GM10248 (cell line): ENCODE data around the gene MISP.

ENCODE experiments used
- CTCF ChIA-PET: fragments of 300-600 bp; sonication (Branson Sonifier 250); formaldehyde crosslinking; extraction: SDS; loops from one replicate; lab custom pipeline; 2021; ENCODE audit warnings: antibody characterized with exemption; lab: Yijun Ruan, JAX
- POLR2A ChIA-PET: fragments of 350-650 bp; sonication (Branson Sonifier 250); formaldehyde crosslinking; extraction: SDS; loops from one replicate; lab custom pipeline; 2020; ENCODE audit warnings: antibody characterized with exemption; lab: Yijun Ruan, JAX
- DNase-seq: peaks from one replicate; pipeline ENCODE4 v3.0.0; 2012; ENCODE audit errors: extremely low spot score
- TF ChIP-seq, protein P1 (sequence below): IDR thresholded peaks from 2 replicates; pipeline ENCODE4 v1.5.1; 2012; ENCODE audit warnings: mild to moderate bottlenecking, low read depth; ENCODE audit errors: extremely low read depth, missing control alignments, control extremely low read depth

The MISP gene

DNA sequence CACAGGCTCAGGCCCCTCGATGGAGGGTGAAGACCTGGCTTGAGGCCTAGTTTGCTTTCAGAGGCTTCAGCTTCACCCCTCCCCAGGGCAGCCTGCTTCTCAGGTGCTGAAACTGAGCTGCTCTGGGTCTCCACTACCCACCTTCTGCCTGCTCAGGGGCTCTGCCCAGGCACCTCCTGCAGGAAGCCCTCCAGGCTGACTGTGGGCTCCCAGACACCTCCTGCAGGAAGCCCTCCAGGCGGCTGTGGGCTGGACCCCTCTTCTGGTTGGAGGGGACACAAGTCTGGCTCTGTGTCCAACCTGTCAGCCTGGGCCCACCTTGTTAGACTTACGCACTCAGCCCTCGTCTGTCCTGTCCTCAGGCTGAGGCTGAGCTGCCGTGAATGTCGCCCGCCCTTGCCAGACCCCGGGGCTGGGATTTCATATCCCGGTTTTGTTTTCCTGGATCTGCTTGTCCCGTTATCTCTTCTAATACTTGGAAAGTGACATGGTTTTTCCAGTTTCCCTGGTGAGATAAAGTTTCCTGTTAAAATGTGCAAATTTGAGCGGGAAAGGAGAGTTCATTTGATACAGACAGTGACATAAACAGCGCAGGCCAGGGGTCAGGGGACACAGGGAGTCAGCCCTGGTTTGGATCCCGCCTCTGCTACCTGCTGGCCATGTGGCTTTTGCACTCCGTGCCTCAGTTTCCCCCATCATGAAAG, 20.8 kb upstream of the MISP start:
- TF ChIP-seq, protein P1, sequence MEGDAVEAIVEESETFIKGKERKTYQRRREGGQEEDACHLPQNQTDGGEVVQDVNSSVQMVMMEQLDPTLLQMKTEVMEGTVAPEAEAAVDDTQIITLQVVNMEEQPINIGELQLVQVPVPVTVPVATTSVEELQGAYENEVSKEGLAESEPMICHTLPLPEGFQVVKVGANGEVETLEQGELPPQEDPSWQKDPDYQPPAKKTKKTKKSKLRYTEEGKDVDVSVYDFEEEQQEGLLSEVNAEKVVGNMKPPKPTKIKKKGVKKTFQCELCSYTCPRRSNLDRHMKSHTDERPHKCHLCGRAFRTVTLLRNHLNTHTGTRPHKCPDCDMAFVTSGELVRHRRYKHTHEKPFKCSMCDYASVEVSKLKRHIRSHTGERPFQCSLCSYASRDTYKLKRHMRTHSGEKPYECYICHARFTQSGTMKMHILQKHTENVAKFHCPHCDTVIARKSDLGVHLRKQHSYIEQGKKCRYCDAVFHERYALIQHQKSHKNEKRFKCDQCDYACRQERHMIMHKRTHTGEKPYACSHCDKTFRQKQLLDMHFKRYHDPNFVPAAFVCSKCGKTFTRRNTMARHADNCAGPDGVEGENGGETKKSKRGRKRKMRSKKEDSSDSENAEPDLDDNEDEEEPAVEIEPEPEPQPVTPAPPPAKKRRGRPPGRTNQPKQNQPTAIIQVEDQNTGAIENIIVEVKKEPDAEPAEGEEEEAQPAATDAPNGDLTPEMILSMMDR, result no peak
- ChIA-PET CTCF (interaction anchor here (1.1 to 1.2 kb wide), 2 partner anchors 8 to 49 kb away, joined by 3 read pairs; no protein-coding TSS in a partner anchor), POLR2A (interaction anchor here (0.6 kb wide), 1 partner anchor 445 kb away, joined by 9 read pairs; no protein-coding TSS in a partner anchor)
- DNase-seq, result no peak

DNA sequence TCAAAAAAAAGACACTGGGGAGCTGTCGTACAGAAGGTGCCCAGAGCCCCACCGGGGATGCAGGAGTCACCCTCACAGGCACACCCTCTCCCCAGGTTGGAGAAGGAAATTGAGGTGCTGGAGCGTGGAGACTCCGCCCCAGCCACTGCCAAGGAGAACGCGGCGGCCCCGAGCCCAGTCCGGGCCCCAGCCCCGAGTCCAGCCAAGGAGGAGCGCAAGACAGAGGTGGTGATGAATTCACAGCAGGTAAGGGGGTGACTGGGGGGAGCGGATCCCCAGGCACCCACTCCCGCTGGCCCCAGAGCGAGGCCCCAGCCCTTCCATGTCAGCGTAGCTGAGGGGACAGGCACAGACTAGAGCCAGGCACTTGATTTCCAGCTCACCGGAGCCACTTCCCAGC, 19.9 kb upstream of the MISP start:
- ChIA-PET CTCF (interaction anchor here (1.1 to 1.2 kb wide), 2 partner anchors 8 to 50 kb away, joined by 3 read pairs; no protein-coding TSS in a partner anchor), POLR2A (no interaction called here)
- TF ChIP-seq, protein P1, result no peak
- no peak for DNase-seq

DNA sequence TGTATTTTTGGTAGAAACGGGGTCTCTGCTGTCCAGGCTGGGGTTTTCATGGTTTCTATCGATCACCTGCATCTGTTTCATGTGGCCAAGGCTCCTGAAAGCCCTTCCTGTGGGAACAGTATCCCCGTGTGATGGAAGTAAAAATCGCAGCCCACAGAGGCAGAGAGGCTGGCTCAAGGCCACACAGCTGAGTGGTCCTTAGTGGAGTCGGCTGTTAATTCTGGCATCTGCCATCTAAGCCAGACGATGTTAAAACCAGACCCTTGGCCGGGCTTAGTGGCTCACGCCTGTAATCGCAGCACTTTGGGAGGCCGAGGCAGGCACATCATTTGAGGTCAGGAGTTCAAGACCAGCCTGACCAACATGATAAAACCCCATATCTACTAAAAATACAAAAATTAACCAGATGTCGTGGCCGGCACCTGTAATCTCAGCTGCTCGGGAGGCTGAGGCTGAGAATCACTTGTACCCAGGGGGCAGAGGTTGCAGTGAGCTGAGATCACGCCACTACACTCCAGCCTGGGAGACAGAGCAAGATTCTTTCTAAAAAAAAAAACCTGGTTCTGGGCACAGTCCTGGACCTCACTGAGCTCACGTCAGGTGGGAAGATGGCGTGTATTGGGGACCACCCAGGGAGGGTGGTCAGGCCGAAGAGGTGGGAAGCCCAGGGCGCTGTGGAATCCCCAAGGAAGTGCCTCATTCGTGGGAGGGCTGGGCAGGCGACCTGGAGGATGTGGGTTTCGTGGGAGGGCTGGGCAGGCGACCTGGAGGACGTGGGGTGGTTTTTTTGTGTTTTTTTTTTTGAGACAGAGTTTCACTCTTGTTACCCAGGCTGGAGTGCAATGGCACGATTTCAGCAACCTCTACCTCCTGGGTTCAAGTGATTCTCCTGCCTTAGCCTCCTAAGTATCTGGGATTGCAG, 18.5 kb upstream of the MISP start:
- CTCF ChIA-PET, result interaction anchor here (1.2 kb wide), 1 partner anchor 10 kb away, joined by 3 read pairs; no protein-coding TSS in a partner anchor

DNA sequence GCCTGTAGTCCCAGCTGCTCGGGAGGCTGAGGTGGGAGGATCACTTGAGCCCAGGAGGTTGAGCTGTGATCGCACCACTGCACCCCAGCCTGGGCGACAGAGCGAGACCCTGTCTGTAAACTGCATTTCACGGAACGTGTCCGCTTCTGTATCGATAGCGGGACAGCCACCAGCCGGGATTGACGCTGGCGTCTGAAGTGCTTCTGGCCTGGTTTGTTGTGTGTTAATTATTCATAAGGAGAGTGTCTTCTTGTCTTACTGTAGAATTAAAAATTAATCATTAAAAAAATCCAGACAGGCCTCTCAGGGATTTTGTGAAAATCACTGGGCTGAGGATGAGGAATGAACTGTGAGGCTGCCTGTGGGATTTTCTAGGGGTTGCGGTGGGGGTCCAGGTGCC, 16.2 kb upstream of the MISP start:
- no peak for DNase-seq
- CTCF ChIA-PET, result interaction anchor here (0.6 to 1.5 kb wide), 26 partner anchors 9 to 228 kb away, joined by 3 to 11 read pairs (median 3); partner anchors contain the start of gene RNF126
- TF ChIP-seq, protein P1, result no peak
- POLR2A ChIA-PET, result no interaction called here

More for the DNA sequence above, 18.5 kb upstream of the MISP start:
- POLR2A ChIA-PET, result interaction anchor here (0.5 kb wide), 1 partner anchor 60 kb away, joined by 6 read pairs; no protein-coding TSS in a partner anchor
- TF ChIP-seq, protein P1, result no peak
- no peak for DNase-seq

DNA sequence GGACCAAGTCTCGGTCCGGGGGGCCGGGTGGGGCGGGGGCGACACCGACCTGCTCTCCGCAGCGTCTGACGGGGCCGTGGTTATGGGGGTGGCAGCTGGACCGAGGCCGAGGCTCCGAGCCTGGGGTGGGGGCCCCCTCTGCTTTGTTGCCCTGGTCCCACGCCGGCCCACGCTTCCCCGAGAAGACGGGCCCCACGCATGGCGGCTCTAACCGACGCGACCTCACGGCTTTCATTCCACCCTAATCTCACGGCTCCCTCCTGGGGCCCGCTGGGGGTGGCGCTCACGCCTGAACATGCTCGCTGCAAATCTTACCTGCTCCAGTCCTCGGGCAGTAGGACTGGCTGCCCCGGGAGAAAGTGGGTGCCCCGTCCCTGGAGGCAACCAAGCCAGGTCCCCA, 14.8 kb upstream of the MISP start:
- POLR2A ChIA-PET, result no interaction called here
- no peak for DNase-seq
- CTCF ChIA-PET, result no interaction called here

More for the DNA sequence above, 14.8 kb upstream of the MISP start:
- TF ChIP-seq, protein P1, result no peak
